GM12872 (cell line): ENCODE data around the gene MED15.

Experiments used
- TF ChIP-seq, protein P1 (sequence below): IDR thresholded peaks from 3 replicates; pipeline ENCODE4 v1.5.1; 2011; ENCODE audit warnings: low read depth, mild to moderate bottlenecking, low read length, moderate library complexity; ENCODE audit not compliant: insufficient read depth

The MED15 gene

DNA sequence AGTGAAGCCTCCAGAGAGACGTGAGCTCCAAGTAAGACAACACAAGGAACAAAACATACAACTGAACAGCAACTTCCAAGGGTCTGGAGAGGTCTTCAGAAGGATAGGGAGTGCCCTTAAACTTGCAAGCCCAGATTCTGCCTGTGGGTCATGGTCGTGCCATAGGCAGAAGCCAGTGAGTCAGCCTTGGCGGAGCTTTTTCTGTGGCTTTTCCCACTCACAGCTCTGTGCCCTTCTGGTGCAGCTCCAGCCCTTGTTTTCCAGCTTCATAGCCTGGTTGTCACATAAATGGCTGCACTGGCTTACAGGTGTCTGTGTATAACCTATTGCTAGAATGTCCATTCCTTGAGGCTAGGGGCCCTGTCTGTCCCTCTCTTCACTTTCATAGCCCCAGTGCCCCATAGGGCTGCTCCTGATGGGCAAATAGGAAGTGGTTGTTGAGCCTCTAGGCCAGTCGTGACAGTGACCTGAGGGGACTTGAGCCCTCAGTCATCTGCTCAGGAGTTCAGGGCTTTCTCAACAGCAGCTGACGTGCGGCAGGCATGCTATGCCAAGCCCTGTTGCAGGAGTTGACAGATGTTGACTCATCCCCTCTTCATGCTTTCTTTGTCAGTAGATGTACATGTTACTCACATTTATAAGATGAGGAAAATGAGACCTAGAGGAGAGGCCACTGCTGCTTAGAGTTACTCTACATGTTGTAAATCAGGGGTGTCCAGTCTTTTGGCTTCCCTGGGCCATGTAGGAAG, 7.4 kb downstream of the MED15 start:
- TF ChIP-seq, protein P1, sequence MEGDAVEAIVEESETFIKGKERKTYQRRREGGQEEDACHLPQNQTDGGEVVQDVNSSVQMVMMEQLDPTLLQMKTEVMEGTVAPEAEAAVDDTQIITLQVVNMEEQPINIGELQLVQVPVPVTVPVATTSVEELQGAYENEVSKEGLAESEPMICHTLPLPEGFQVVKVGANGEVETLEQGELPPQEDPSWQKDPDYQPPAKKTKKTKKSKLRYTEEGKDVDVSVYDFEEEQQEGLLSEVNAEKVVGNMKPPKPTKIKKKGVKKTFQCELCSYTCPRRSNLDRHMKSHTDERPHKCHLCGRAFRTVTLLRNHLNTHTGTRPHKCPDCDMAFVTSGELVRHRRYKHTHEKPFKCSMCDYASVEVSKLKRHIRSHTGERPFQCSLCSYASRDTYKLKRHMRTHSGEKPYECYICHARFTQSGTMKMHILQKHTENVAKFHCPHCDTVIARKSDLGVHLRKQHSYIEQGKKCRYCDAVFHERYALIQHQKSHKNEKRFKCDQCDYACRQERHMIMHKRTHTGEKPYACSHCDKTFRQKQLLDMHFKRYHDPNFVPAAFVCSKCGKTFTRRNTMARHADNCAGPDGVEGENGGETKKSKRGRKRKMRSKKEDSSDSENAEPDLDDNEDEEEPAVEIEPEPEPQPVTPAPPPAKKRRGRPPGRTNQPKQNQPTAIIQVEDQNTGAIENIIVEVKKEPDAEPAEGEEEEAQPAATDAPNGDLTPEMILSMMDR: no peak

DNA sequence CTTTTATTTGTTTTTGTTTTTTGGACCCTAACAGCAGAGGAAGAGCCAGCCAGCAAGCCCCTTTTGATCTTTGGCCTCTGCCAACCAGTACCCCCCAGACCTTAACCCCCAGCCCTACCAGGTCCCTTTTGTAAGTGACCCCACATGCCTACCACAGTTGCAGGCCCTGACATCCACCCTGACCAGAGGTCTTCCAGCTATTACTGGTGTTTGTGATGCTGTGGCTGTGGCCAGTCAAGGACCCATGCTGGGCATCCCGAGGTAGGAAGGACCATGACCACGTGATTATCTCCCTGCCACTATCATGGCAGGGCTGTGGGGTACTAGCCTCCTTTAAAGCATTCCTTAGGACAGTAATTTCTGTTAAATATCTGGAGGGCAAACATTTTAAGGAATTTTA, 9.0 kb downstream of the MED15 start:
- TF ChIP-seq, protein P1: no peak

DNA sequence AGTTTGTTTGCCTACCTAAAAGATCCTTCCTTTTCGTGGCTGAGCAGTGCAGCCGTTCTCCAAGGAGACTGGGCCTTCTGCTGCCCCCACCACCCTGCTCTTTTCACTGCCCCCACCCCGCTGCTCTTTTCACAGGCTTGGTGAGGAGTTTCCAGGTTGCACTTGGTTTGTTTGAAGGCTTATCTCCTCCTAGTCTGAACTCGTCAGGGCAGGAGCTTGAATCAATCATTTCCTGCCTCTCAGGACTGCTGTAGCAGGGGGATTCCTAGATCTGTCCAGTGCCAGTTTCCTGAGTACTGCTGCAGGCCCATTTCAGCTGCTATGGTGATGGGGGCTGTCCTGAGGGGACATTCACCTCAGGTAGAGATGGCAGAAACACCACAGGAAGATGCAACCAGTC, 10.0 kb downstream of the MED15 start:
- TF ChIP-seq, protein P1: no peak

DNA sequence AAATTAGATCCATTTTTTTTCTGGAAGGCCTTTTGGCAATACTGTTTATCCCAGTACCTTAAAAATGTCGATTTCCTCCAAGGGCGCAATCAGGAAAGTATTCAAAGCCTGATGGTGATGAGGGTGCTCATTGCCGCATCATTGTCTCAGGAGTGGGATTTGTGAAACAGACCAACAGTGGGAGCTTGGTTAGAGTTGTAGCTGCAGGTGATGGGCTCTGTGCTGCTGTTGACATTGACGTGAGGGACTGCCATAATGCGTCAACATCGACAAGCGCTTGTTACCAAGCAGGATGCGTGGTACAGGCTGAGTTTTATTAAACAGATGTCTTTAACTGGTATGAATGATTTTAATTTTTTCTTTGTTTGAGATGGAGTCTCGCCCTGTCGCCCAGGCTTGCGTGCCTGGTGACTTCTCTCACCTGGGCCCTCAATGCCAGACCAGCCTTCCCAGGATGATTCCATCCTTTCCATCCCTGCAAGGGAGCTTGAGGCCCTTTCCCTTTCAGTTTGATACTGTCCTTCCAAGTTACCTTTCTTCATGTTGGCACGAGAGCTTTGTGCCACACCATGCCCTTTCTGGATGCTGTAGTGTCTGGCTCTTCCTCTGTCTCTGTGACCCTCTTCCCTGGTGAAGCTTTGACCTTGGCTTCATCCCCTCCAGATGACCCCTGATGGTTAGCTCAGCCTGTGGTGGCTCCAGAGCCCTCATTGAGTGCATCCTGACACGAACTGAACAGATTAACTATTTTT, 10.6 kb downstream of the MED15 start:
- TF ChIP-seq, protein P1: no peak

DNA sequence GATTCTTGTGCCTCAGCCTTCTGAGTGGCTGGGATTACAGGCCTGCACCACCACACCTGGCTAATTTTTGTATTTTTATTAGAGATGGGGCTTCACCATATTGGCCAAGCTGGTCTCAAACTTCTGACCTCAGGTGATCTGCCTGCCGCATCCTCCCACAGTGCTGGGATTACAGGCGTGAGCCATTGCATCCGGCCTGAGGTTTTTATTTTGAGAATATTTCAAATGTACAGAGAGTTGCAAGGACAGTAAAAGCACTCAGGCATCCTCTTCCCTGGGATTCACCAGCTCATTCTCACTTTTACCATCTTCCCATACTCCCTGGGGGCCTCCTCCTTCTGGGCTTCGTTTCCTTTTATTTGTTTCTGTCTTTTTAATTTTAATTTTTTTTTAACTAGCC, 12.1 kb downstream of the MED15 start:
- TF ChIP-seq, protein P1: no peak

DNA sequence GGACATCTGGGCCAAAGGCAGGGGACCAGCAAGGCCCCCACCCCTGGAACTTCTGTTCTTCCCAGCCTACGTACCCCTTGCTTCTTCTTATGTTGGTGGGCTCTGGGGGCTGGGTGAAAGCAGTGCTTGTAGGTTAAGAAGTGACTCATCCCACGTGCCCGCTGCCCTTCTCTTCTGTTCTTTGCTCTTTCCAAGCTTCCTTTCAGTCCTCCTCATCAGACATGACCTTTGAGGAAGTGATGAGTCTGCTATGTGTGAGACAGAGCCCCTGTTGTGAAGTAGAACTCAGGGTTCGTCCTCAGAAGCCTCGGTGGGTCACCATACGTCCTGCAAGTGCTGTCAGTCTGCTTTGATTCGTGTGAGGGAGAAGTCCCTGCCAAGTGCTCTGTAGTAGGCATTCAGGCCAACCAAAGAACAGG, 12.7 kb downstream of the MED15 start:
- TF ChIP-seq, protein P1: no peak

DNA sequence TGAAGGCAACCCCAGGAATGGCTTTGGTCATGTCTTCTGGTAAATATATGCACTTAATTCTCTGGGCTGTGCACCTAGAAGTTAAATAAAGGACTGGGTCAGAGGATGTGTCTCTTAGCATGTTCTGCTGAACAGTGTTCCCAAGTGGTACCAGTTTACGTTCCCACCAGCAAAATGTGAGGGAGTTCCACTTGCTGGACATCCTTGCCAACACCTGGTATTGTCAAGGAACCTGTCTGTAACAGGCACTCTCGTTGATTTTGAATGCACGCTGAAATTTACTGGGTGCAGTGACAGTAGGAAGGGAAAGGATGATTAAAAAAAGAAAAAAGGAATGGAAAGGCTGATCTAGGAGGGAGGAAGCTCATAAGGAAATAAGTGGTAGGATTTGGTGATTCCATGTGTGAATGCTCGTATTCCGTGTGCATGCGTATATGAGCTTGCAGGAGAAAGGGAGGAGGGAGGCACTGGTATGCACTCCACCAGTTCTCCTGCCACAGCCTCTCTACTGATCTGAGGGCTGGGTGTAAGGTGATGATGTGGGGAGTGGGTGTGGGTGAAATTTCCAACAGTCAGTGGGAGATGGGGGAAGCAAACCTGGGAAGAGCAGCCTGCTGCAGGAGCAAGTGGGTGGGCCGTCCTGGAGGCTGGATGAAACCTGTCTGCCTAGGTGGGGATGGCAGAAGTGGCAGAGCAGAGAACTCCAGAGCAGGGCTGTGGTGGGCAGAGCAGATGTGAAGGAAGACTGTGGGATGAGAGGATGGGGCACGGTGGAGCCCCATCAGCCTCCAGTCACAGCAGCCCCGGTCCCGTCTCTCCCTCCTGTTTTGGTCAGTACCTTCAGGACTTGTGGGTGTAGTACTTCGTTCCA, 15.0 kb downstream of the MED15 start:
- TF ChIP-seq, protein P1: no peak
